ENCODE data around the gene PYCR2.

The PYCR2 gene

DNA sequence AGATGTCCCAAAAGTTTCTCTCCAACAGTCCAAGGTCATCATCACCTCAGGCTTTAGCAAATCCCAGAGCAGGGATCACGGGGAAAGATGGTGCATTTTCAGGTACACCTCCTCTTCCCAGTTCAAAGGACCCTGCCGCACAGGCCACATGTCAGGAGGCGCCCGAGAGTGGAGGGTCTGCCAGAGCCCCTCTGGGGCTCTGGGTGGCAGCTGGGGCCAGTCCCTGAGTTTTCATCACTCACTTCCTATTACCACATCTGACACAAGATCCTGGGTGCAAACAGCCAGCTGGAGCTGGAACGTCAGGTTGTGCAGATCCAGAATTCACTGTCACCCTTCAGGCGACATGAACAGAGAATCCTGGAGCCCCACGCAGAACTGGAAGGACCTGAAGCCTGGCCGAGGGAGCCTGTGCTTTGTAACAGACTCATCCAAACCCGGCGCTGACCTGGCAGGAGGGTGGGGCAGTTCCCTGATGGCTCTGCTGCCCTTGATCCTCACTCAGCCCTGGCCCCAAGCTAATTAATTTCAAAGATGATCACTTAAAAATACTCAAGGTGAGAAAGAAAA lies 50.7 kb downstream of the PYCR2 start:
- DNase-seq, result no peak

DNA sequence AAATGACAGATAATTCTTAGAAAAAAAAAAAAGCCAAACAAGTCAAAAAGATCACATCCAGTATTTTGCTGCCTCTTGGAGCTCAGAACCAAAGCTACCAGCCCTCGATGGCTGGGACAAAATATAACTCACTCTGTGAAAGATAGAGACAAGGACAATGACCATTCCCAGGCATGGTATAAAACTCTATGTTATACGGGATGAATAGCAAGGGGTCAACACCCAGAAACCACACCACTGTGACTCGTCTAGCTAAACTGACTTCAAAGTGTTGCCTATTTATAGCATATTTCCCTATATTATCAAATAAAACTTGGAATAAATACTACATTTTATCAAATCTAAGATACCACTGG lies 52.0 kb downstream of the PYCR2 start:
- no peak for DNase-seq

DNA sequence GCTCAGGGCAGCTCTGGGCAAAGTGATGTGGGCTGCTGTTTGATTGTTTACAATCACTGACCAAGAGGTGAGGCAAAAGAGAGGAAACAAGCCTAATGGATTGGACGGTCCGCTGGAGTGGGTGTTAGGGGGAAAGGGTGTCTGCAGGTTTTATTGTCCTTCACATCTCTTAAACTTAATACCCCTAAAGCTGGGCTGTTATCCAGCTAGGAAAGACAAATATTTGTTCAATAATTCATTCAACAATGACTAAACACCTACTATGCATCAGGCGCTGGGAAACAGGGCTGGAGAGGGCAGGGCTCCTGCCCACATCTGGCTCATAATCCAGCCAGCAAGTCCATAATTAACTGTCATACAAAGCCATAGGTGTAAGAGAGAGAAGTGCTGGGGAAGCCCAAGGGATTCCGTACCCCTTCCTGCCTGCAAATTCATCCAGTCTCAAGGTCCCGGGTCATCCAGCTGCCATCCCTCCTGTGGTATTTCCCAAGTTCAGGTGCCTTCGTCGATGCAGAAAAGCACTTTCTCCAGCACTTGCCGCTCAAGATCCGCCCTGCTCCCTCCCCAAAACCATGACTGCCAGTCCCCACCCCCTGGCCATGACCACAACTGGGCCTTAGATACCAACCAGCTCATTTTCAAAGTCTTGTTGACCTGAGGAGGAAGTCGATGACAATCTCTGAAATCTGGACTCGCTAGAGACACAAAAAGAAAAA lies 52.5 kb downstream of the PYCR2 start:
- DNase-seq, result no peak

DNA sequence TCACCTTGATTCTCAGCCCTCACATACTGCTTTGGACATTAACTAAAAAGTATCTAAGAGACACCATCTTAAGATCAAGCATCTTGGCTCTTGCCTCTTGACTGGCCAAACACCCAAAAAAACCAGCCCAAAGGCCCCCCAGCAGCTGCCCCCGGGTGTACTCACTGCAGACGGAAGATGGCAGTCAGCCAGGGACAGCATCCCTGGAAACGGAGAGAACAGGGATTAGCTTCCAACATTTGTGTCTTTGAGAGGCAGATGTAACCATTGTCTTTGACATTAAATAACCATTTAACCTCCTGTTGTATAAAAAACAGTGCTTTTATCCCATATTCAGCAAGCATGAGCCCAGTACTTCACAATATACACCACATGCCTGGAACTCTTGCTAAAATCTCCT lies 53.1 kb downstream of the PYCR2 start:
- no peak for DNase-seq

Data from stimulated activated naive CD4-positive, alpha-beta T cell treated with Interleukin-2 at 50 U/mL for 16 hours (primary cell).